ENCODE data around the gene CYP2C18.
"Not testable (repeated sequence)": the region's sequence is repeated elsewhere in the genome, so short reads cannot be mapped to it uniquely, and the experiment has no call there.

Gene CYP2C18

GRCh38 chr10:94747137-94747536 lies 63.6 kb downstream of the CYP2C18 start:
- no peak for DNase-seq (ENCODE audit: low read depth)

- DNase-seq (ENCODE audit: low read depth), result no peak
These were observed 64.3 kb downstream of the CYP2C18 start for GRCh38 chr10:94747838-94748237.

DNA sequence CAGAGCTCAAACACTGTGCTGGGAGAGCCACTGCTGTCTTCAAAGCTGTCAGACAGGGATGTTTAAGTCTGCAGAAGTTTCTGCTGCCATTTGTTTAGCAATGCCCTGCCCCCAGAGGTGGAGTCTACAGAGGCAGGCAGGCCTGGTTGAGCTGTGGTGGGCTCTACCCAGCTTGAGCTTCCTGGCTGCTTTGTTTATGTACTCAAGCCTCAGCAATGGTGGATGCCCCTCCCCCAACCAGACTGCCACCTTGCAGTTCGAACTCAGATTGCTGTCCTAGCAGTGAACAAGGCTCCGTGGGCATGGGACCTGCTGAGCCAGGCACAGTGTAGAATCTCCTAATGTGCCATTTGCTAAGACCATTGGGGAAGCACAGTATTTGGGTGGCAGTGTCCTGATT lies 74.4 kb downstream of the CYP2C18 start:
- DNase-seq (ENCODE audit: low read depth), result no peak

DNA sequence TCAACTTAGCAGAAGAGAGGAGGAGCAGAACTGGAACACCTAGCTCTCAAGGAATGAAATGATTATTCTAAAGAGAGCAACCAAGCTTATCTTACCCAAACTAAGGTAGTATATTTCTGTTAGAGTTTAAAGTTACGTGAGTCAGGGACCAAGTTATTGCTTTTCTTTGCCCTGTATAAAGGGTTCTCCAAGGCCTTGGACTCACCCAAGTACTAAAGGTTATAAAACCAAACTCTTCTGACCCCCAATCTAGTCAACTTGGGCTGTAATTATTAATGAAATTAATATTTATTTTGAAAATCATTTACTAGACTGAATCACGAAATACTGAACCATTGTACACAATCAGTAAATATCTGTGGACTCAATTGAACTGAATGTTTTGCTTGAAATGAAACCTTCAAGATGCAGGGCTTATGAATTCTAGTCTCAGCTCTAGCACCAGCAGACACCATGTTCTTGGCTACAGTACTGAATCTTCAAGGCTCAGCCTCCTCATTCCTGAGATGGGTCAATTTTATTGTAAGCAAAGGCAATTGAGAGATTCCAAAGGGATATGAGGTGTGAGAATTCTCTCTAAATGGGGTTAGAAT lies 77.2 kb downstream of the CYP2C18 start:
- no peak for DNase-seq (ENCODE audit: low read depth)

GRCh38 chr10:94762393-94762792 lies 78.9 kb downstream of the CYP2C18 start, which contains the start of gene CYP2C19:
Gene CYP2C19, plus strand, starts transcription at chr10:94762681. Its CDS starts 25 bp downstream, at chr10:94762706.
- DNase-seq (ENCODE audit: low read depth), result no peak

DNA sequence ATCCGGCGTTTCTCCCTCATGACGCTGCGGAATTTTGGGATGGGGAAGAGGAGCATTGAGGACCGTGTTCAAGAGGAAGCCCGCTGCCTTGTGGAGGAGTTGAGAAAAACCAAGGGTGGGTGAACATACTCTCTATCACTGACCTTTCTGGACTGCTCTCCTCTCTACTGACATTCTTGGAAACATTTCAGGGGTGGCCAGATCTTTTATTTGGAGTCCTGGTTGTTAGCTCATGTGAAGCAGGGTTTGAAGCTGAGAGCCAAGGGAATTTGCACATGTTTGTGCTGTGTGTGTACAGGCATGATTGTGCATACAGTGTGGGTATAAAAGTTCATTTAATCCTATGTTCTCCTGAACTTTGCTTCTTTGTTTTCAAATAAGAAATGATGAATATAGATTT lies 91.9 kb downstream of the CYP2C18 start:
- not testable (repeated sequence) for DNase-seq (ENCODE audit: low read depth)

DNA sequence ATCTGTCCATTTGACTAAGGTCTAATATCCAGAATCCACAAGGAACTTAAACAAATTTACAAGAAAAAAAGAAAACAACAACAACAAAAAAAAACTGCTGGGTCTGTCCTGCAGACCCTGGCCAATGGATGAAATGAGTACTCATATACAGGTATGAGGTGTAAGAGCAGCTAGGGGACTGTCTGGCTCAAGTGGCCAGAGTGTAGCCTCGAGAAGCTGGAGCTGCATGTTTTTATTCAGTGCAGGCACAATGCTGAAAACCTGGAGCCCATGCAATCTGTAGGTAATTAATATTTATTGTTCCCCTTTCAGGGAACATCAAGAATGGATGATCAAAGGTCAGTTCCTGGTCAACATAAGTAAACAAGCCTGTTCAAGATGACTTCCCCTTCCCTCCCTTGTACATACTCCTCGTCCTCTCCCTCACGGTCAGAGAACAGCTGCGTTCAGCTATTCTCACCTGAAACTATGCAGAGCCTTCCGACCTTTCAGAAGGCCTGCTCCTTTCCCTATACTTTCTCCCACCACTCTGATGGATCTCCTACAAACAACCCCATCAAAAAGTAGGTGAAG lies 94.4 kb downstream of the CYP2C18 start:
- no peak for DNase-seq (ENCODE audit: low read depth)

DNA sequence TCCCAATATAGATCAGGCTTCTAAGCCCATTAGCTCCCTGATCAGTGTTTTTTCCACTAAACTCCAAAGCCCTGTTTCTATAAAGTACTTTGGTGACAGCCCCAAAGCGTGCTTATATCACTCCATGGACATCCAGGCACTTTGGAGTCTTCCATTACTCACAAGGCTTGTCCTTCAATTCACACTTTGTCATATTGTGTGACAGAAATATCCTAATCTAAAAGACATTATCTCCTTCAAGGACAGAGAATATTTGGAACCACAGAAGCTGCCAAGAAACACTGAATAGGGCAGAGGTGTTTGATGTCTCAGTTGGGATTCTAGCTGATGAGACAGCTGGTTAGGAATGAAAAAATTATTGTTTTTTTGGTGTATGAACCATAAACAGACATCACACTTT lies 97.3 kb downstream of the CYP2C18 start:
- no peak for DNase-seq (ENCODE audit: low read depth)

DNA sequence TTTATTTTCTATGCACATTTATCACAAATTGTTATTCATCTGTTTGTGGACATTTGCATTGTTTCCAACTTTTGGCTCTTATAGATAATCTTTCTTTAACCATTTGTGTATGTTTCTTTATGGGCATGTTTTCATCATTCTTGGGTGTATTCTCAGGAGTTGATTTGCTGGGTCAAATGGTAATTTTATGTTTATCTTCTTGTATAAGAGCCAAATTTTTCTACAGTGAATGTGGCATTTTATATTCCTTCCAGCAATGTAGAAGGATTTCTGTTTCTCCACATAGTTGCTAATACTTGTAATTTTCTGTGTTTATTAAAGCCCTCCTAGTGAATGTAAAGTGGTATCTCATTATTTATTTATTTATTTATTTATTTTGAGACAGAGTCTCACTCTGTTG lies 100.7 kb downstream of the CYP2C18 start:
- no peak for DNase-seq (ENCODE audit: low read depth)

DNA sequence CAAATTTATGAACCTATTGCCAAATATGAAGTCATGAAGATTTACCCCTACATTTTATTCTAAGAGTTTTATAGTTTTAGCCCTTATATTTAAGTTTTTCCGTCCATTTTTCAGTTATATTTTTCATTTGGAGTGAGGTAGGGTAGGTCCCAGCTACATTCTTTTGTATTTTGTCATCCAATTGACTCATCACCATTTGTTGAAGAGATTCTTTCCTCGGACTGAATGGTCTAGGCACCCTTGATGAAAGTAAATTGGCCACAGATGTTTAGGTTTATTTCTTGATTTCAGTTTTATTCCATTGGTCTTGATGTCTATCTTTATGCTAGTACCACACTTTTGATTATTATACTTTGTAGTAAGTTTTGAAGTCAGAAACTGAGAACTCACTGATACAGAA lies 101.7 kb downstream of the CYP2C18 start:
- DNase-seq (ENCODE audit: low read depth), result no peak
